Measurements from ENCODE around the gene TNNT2.

TNNT2 gene

GRCh38 chr1:201377611-201378092 lies at the start of gene TNNT2:
Gene TNNT2, minus strand, starts transcription at chr1:201377680. Its CDS starts 4,426 bp downstream, at chr1:201373254.
- H3K9me3 ChIP-seq (ENCODE audit: control insufficient read depth in 5 of 5, low read length in 5 of 5), result no peaks in the 10 kb centered on the region
- H3K27ac ChIP-seq (ENCODE audit: low read depth, low read length), result no peak within 1 kb of the TSS
- H3K36me3 ChIP-seq (ENCODE audit: control insufficient read depth in 5 of 5, insufficient read depth in 5 of 5, low read length in 5 of 5), result no peaks in the 10 kb centered on the region
- H3K4me1 ChIP-seq (ENCODE audit: control insufficient read depth in 5 of 5, insufficient read depth in 5 of 5, low read length in 5 of 5), result peaks cover 0 to 1% (median 0%) of the 10 kb centered on the region in 5 donors
- H3K27me3 ChIP-seq (ENCODE audit: control insufficient read depth in 5 of 5, insufficient read depth in 4 of 5, low read length in 5 of 5), result peaks cover 0 to 46% (median 25%) of the 10 kb centered on the region in 5 donors
- H3K9ac ChIP-seq (ENCODE audit: low read length in 5 of 5), result no peak within 1 kb of the TSS
- no peak within 1 kb of the TSS for H3K4me3 ChIP-seq (ENCODE audit: low read depth in 1 of 5, low read length in 5 of 5)

DNA sequence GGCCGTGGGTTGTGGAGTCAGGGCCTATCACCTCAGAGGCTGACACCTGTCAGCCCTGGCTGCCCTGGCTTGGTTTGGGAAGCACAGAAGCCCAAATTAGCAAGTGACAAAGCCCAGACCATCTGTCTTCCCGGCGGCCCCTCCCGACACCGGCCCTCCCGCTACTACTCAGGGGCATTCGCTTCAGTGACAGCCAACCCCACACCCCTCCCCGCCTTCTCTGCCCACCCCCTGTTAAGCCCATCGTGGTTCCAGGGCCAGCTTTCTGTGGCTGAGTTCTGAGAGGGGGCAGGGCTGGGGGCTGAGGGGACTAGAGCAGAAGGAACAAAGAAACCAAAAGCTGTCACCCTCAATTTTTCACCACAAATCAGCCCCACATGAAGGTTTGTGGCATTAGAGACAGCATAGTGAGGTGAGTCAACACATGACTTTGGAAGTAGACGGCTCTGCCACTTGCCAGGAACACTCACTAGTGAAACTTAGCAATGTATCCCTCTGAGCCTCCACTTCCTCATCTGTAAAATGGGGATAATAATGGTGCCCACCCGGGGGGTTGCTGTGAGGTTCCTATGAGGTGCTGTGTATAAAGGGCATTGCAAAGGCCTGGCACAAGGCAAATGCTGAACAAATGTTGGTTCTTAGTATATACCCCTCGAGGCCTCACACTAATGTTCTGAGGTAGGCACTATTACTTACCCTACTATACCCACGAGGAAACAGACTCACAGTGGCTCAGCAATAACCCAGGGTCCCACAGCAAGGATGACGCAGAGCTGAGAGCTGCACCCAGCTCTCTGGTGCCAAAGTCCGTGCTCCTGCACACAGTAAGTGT lies 49.2 kb upstream of the TNNT2 start:
- H3K36me3 ChIP-seq (ENCODE audit: control insufficient read depth in 5 of 5, insufficient read depth in 5 of 5, low read length in 5 of 5), result no peaks in the 10 kb centered on the region
- H3K27ac ChIP-seq (ENCODE audit: low read depth, low read length), result no peak overlapping the region
- peaks cover 0 to 15% (median 0%) of the 10 kb centered on the region in 5 donors for H3K27me3 ChIP-seq (ENCODE audit: control insufficient read depth in 5 of 5, insufficient read depth in 4 of 5, low read length in 5 of 5)
- H3K4me3 ChIP-seq (ENCODE audit: low read depth in 1 of 5, low read length in 5 of 5), result no peak overlapping the region
- no peaks in the 10 kb centered on the region for H3K4me1 ChIP-seq (ENCODE audit: control insufficient read depth in 5 of 5, insufficient read depth in 5 of 5, low read length in 5 of 5)
- no peak overlapping the region for H3K9ac ChIP-seq (ENCODE audit: low read length in 5 of 5)
- peaks cover 0 to 8% (median 0%) of the 10 kb centered on the region in 5 donors for H3K9me3 ChIP-seq (ENCODE audit: control insufficient read depth in 5 of 5, low read length in 5 of 5)

- Histone ChIP-seq H3K27me3 (ENCODE audit: control insufficient read depth in 5 of 5, insufficient read depth in 4 of 5, low read length in 5 of 5) (peaks cover 0 to 3% (median 0%) of the 10 kb centered on the region in 5 donors), H3K4me1 (ENCODE audit: control insufficient read depth in 5 of 5, insufficient read depth in 5 of 5, low read length in 5 of 5) (no peaks in the 10 kb centered on the region), H3K36me3 (ENCODE audit: control insufficient read depth in 5 of 5, insufficient read depth in 5 of 5, low read length in 5 of 5) (no peaks in the 10 kb centered on the region), H3K9me3 (ENCODE audit: control insufficient read depth in 5 of 5, low read length in 5 of 5) (peaks cover 0 to 8% (median 0%) of the 10 kb centered on the region in 5 donors), H3K27ac (ENCODE audit: low read depth, low read length) (no peak overlapping the region), H3K4me3 (ENCODE audit: low read depth in 1 of 5, low read length in 5 of 5) (no peak overlapping the region), H3K9ac (ENCODE audit: low read length in 5 of 5) (no peak overlapping the region)
Measured at GRCh38 chr1:201424146-201424545, 46.7 kb upstream of the TNNT2 start.

GRCh38 chr1:201423655-201424054 lies 46.2 kb upstream of the TNNT2 start:
- H3K4me1 ChIP-seq (ENCODE audit: control insufficient read depth in 5 of 5, insufficient read depth in 5 of 5, low read length in 5 of 5), result no peaks in the 10 kb centered on the region
- H3K27me3 ChIP-seq (ENCODE audit: control insufficient read depth in 5 of 5, insufficient read depth in 4 of 5, low read length in 5 of 5), result peaks cover 0 to 3% (median 0%) of the 10 kb centered on the region in 5 donors
- H3K4me3 ChIP-seq (ENCODE audit: low read depth in 1 of 5, low read length in 5 of 5), result no peak overlapping the region
- H3K27ac ChIP-seq (ENCODE audit: low read depth, low read length), result no peak overlapping the region
- H3K36me3 ChIP-seq (ENCODE audit: control insufficient read depth in 5 of 5, insufficient read depth in 5 of 5, low read length in 5 of 5), result no peaks in the 10 kb centered on the region
- no peak overlapping the region for H3K9ac ChIP-seq (ENCODE audit: low read length in 5 of 5)
- H3K9me3 ChIP-seq (ENCODE audit: control insufficient read depth in 5 of 5, low read length in 5 of 5), result peaks cover 0 to 8% (median 0%) of the 10 kb centered on the region in 5 donors

DNA sequence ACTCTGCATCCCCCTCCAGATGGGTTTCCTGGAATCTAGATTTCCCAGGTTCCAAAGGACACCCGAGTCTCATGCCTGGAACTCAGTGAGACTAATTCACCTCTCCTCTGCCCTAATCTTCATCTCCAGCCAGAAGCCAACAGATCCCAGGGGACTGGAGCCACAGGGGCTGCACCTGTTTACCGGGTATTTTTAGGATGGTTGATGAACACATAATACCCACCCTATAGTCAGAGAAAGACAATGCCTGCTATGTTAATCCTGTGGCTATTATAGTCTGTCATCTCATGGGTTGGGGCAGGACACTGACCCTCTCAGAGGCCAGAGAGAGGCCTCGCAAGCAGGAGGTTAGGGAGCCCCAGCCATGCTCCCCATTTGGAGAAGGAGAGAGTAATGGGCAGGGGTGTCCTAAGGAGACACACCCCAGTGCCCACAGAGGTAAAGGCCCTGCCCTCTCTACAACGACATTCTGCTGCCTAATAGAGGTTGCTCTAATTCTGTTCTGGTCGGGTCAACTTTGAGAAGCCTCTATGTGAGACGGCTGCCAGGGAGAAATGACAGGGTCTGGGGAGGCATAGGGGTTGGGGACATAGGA lies 45.1 kb upstream of the TNNT2 start:
- Histone ChIP-seq H3K4me1 (ENCODE audit: control insufficient read depth in 5 of 5, insufficient read depth in 5 of 5, low read length in 5 of 5) (no peaks in the 10 kb centered on the region), H3K9ac (ENCODE audit: low read length in 5 of 5) (no peak overlapping the region), H3K9me3 (ENCODE audit: control insufficient read depth in 5 of 5, low read length in 5 of 5) (peaks cover 0 to 8% (median 0%) of the 10 kb centered on the region in 5 donors), H3K27me3 (ENCODE audit: control insufficient read depth in 5 of 5, insufficient read depth in 4 of 5, low read length in 5 of 5) (peaks cover 0 to 3% (median 0%) of the 10 kb centered on the region in 5 donors), H3K27ac (ENCODE audit: low read depth, low read length) (no peak overlapping the region), H3K36me3 (ENCODE audit: control insufficient read depth in 5 of 5, insufficient read depth in 5 of 5, low read length in 5 of 5) (no peaks in the 10 kb centered on the region), H3K4me3 (ENCODE audit: low read depth in 1 of 5, low read length in 5 of 5) (no peak overlapping the region)

DNA sequence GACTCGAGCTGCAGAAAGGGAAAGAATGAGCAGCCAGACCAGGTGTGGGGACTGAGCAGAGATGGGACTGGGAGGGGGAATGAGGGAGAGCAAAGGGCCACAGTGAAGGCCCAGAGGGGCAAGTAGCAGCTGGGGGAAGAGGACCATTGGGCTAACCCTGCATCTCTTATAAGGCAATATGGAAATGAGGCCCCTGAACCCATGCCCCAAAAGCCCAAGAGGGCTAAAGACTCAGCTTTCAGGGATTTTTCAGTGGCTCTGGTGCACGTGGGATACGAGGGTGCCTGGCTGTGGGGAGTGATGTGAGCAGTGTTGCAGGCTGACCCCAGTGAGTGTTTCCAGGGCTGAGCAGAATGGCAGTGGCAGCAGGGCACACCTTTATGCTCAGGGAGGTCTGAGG lies 44.5 kb upstream of the TNNT2 start:
- H3K9ac ChIP-seq (ENCODE audit: low read length in 5 of 5), result no peak overlapping the region

DNA sequence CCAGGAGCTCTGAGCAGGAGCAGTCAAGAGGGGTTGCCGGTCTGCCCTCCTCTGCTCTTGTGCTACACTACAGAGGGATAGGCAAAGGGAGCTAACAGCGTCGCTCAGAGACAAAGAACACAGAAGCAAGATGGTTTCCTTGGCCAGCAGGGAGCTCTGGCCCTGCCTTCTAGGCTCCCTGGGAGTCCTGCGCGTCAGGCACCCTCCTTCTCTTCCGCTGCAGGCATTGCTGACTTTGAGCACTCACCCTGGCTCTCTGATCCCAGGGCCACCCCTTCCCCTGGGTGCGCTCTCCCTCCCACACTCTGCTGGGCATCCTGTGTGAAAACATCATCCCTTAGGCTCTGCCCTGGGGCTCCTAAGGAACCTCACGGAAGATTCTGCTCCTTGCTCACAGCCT lies 43.6 kb upstream of the TNNT2 start:
- no peaks in the 10 kb centered on the region for H3K4me1 ChIP-seq (ENCODE audit: control insufficient read depth in 5 of 5, insufficient read depth in 5 of 5, low read length in 5 of 5)
- H3K9ac ChIP-seq (ENCODE audit: low read length in 5 of 5), result no peak overlapping the region
- H3K27me3 ChIP-seq (ENCODE audit: control insufficient read depth in 5 of 5, insufficient read depth in 4 of 5, low read length in 5 of 5), result peaks cover 0 to 3% (median 0%) of the 10 kb centered on the region in 5 donors
- H3K4me3 ChIP-seq (ENCODE audit: low read depth in 1 of 5, low read length in 5 of 5), result no peak overlapping the region
- peaks cover 0 to 8% (median 0%) of the 10 kb centered on the region in 5 donors for H3K9me3 ChIP-seq (ENCODE audit: control insufficient read depth in 5 of 5, low read length in 5 of 5)
- no peak overlapping the region for H3K27ac ChIP-seq (ENCODE audit: low read depth, low read length)
- H3K36me3 ChIP-seq (ENCODE audit: control insufficient read depth in 5 of 5, insufficient read depth in 5 of 5, low read length in 5 of 5), result no peaks in the 10 kb centered on the region

More for the DNA sequence above, 44.5 kb upstream of the TNNT2 start:
- Histone ChIP-seq H3K9me3 (ENCODE audit: control insufficient read depth in 5 of 5, low read length in 5 of 5) (peaks cover 0 to 8% (median 0%) of the 10 kb centered on the region in 5 donors), H3K27me3 (ENCODE audit: control insufficient read depth in 5 of 5, insufficient read depth in 4 of 5, low read length in 5 of 5) (peaks cover 0 to 3% (median 0%) of the 10 kb centered on the region in 5 donors), H3K4me3 (ENCODE audit: low read depth in 1 of 5, low read length in 5 of 5) (no peak overlapping the region), H3K27ac (ENCODE audit: low read depth, low read length) (no peak overlapping the region), H3K4me1 (ENCODE audit: control insufficient read depth in 5 of 5, insufficient read depth in 5 of 5, low read length in 5 of 5) (no peaks in the 10 kb centered on the region), H3K36me3 (ENCODE audit: control insufficient read depth in 5 of 5, insufficient read depth in 5 of 5, low read length in 5 of 5) (no peaks in the 10 kb centered on the region)

- Histone ChIP-seq H3K9ac (ENCODE audit: low read length in 5 of 5) (no peak overlapping the region), H3K36me3 (ENCODE audit: control insufficient read depth in 5 of 5, insufficient read depth in 5 of 5, low read length in 5 of 5) (no peaks in the 10 kb centered on the region), H3K27ac (ENCODE audit: low read depth, low read length) (no peak overlapping the region), H3K4me1 (ENCODE audit: control insufficient read depth in 5 of 5, insufficient read depth in 5 of 5, low read length in 5 of 5) (no peaks in the 10 kb centered on the region), H3K9me3 (ENCODE audit: control insufficient read depth in 5 of 5, low read length in 5 of 5) (peaks cover 0 to 8% (median 0%) of the 10 kb centered on the region in 5 donors), H3K4me3 (ENCODE audit: low read depth in 1 of 5, low read length in 5 of 5) (no peak overlapping the region), H3K27me3 (ENCODE audit: control insufficient read depth in 5 of 5, insufficient read depth in 4 of 5, low read length in 5 of 5) (peaks cover 0 to 7% (median 0%) of the 10 kb centered on the region in 5 donors)
Measured at GRCh38 chr1:201420608-201421002, 43.1 kb upstream of the TNNT2 start.

DNA sequence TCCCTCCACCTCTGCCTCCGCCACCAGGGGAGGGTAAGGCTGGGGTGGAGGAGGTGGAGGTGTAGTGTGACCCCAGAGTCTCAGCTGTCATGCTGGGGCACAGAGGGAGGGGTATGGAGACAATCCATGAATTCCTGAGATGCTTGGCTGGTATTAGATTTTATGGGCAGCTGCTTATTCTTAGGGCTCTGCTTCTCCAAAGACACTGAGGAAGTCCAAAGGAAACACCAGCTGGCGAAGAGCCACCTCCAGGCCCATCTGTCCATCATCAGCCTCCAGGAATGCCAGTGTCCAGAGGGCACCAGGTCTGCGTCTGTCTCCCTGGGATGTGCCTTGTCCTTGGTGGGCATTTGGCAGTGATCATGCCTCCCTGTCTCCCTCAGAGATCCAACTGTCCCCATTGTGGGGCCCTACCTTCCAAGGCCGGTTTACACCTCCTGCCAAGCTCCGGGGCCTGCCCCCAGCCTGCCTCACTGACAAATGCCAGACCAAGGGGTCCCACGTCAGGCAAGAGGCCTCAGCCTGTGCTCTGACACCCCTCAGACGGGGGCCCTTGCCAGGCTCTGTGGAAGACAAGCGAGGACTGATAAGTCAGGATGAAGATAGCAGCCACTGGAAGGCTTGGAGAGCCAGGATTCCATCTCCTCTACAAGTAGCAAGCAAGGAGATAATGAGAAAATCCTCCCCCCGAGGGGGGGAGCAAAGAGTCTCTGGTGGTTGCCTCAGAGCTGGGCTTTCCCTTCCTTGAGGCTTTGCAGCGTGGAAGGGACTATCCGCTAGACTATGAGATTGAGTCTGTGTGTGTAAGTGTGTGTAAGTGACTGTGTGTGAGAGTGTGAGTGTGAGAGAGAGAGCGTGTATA lies 42.5 kb upstream of the TNNT2 start:
- H3K27me3 ChIP-seq (ENCODE audit: control insufficient read depth in 5 of 5, insufficient read depth in 4 of 5, low read length in 5 of 5), result peaks cover 0 to 7% (median 0%) of the 10 kb centered on the region in 5 donors
- no peaks in the 10 kb centered on the region for H3K36me3 ChIP-seq (ENCODE audit: control insufficient read depth in 5 of 5, insufficient read depth in 5 of 5, low read length in 5 of 5)
- no peak overlapping the region for H3K27ac ChIP-seq (ENCODE audit: low read depth, low read length)
- peaks cover 0 to 8% (median 0%) of the 10 kb centered on the region in 5 donors for H3K9me3 ChIP-seq (ENCODE audit: control insufficient read depth in 5 of 5, low read length in 5 of 5)
- no peaks in the 10 kb centered on the region for H3K4me1 ChIP-seq (ENCODE audit: control insufficient read depth in 5 of 5, insufficient read depth in 5 of 5, low read length in 5 of 5)
- H3K4me3 ChIP-seq (ENCODE audit: low read depth in 1 of 5, low read length in 5 of 5), result no peak overlapping the region
- no peak overlapping the region for H3K9ac ChIP-seq (ENCODE audit: low read length in 5 of 5)
